Ishikawa (cell line): ENCODE results near the gene MPO.

Experiments used
- CEBPB ChIP-seq: IDR thresholded peaks from 2 replicates; pipeline ENCODE4 v1.6.1; 2012
- EP300 ChIP-seq: IDR thresholded peaks from 2 replicates; pipeline ENCODE4 v1.6.1; 2012; ENCODE audit warnings: borderline replicate concordance
- TAF1 ChIP-seq: IDR thresholded peaks from 2 replicates; pipeline ENCODE4 v1.6.1; 2012; ENCODE audit warnings: low read depth, mild to moderate bottlenecking
- TF ChIP-seq, protein P1 (sequence below): IDR thresholded peaks from 2 replicates; pipeline ENCODE4 v1.6.1; 2012; ENCODE audit warnings: low read depth, mild to moderate bottlenecking

DNA sequence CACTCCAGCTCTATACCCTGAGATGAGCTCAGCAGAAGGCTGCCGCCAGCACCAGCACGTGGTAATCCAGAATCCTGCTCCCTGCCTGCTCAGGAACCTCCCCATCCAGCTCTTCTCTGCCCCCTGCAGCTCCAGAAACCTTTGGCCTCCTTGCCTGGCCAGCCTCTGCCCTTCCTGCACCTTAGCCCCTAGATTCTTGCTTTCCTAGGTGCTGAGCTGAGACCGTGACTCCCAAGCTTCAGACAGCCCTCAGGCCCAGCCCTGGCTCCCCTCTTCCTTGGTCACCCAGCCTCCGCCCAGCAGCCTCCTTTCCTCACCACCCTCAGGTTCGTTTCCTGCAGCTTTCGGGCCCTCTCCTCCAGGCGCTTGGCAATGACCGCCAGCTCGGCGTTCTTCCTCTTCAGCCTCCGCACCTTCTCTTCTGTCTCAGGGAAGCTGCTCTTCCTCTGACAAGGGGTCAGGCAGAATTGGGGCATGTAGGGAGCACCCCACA, 45.3 kb upstream of the MPO start:
- TF ChIP-seq, protein P1, sequence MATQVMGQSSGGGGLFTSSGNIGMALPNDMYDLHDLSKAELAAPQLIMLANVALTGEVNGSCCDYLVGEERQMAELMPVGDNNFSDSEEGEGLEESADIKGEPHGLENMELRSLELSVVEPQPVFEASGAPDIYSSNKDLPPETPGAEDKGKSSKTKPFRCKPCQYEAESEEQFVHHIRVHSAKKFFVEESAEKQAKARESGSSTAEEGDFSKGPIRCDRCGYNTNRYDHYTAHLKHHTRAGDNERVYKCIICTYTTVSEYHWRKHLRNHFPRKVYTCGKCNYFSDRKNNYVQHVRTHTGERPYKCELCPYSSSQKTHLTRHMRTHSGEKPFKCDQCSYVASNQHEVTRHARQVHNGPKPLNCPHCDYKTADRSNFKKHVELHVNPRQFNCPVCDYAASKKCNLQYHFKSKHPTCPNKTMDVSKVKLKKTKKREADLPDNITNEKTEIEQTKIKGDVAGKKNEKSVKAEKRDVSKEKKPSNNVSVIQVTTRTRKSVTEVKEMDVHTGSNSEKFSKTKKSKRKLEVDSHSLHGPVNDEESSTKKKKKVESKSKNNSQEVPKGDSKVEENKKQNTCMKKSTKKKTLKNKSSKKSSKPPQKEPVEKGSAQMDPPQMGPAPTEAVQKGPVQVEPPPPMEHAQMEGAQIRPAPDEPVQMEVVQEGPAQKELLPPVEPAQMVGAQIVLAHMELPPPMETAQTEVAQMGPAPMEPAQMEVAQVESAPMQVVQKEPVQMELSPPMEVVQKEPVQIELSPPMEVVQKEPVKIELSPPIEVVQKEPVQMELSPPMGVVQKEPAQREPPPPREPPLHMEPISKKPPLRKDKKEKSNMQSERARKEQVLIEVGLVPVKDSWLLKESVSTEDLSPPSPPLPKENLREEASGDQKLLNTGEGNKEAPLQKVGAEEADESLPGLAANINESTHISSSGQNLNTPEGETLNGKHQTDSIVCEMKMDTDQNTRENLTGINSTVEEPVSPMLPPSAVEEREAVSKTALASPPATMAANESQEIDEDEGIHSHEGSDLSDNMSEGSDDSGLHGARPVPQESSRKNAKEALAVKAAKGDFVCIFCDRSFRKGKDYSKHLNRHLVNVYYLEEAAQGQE, result peak; percentile 27; the same call in 1 of the 2 replicates
- no peak for TF ChIP-seq TAF1
- no peak for TF ChIP-seq CEBPB
- no peak for TF ChIP-seq EP300
